Mesenteric fat pad (tissue), 1 donor: ENCODE data around the gene DMXL1. TPM values are rescaled to one million over a fixed set of nuclear protein-coding genes. Genes with fewer than 3 reads are reported as not detected.
A peak's percentile ranks its signal among the peaks of the same experiment; 100 is the strongest.
"Not testable (repeated sequence)": the region's sequence is repeated elsewhere in the genome, so short reads cannot be mapped to it uniquely, and the experiment has no call there.

Experiments used
- DNase-seq: peaks from one replicate; pipeline ENCODE4 v3.0.0-alpha.2; 2020; ENCODE audit warnings: low spot score
- total RNA-seq: library from RNA; stranded (reverse); fragmentation: NEBNext Ultra II Directional; extraction: Animal tissue kit (Norgen Biotek cat#: 25700); gene quantifications from one replicate; pipeline ENCODE4 v1.2.1, GENCODE V29; 2021
- donor health status: DM: yes; HTN: yes; CAD: no.

Gene DMXL1
- total RNA-seq, 1 donor from 2014 or later = 57.0 TPM

DNA sequence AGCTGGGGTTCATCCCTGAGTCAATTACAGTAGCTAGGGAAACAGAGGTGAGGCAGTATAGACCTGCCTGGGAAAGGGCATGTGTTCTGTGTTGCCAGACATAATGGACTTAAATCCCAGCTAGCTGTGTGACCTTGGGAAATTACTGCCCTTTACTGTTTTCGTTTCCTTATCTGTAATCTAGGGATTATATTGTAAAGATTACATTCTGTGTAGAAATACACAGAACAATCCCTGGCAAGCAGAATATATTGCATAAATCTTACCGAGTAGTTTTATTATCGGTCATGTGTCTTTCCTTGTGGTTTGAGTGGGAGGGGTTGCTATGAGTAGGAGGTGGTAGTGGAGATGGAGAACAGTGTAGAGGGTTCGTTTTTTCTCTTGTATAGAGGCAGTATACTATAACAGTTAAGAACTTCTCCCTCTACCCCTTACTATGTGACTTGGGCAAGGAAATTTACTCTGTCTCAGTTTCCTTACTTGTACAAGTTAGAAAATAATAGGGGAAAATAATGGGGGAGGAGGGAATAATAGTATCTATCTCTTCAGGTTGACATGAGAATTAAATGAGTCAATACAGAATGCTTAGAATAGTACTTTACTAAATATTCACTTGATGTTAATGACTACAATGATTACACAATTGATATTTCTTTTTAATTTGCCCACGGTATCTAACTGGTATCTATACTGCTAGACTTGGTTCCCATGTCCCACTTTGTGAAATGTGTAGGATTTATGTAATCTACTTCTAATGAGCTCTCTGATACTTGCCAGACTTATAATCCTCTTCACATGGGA is 7.1 kb upstream of the DMXL1 start:
- no peak for DNase-seq

DNA sequence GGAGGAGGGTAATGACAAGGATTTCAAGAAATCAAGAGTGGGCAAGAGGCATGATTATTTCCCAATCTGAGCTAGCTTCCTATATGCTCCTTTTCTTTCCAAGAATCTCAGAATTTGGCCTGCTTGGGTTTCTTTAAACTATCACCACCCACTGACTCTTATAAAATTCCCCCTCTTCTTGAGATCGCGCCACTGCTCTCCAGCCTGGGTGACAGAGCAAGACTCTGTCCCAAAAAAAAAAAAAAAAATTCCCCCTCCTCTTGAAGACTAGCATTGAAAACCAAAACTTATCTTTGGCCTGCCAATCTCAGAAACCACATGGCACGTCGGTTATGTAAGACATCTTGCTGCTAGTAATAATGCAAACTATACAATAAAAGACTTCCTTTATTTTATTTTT is 3.4 kb upstream of the DMXL1 start:
- DNase-seq = no peak

DNA sequence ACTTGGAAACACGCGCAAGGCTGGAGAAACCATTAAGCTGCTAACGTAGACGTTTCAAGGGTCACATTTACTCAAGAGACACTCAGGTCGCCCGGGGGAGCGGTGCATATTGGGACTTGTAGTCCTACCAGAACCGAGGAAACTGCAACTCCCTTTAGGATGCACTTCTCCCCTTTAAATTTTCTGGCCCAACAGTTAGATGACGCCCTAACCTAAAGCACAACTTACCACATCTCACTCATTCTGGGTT is 384 bp upstream of the DMXL1 start:
- peak; percentile 92 for DNase-seq

DNA sequence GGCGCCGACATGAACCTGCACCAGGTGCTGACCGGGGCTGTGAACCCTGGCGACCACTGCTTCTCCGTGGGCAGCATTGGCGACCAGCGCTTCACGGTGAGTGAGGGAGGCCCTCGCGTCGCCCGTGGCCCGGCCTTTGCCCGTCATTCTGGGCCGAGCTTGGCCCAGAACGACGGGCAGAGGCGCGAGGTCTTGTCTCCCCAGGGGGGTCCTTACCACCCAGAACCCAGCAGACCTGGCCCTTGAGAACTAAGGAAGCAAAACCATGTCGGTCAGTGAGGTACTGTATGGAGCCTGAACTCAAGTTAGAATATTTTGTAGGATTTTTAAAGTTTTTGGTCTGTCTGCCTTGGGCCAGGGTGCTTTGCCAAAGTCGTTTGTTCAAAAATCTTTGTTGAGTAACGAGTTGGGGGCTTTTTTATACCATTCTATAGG is 691 bp downstream of the DMXL1 start:
- DNase-seq = no peak

DNA sequence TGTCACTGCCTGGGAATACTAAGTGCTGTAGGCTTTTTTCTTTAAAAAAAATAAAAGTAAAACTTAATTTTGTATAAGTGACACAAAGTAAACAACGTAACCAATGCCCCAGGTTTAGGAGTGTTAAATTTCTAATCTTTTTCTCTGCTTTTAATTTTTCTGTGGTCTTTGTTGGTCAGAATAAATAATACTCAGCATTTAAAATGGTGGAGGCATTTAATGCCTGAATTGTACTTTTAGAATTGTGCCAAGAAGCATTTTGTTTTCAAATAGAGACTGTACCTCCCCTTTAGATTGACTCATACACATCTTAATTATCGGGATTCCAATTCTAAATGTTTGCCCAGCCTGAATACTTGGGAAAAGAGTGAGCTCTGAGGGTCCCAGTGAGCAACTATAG is 1.6 kb downstream of the DMXL1 start:
- no peak for DNase-seq

DNA sequence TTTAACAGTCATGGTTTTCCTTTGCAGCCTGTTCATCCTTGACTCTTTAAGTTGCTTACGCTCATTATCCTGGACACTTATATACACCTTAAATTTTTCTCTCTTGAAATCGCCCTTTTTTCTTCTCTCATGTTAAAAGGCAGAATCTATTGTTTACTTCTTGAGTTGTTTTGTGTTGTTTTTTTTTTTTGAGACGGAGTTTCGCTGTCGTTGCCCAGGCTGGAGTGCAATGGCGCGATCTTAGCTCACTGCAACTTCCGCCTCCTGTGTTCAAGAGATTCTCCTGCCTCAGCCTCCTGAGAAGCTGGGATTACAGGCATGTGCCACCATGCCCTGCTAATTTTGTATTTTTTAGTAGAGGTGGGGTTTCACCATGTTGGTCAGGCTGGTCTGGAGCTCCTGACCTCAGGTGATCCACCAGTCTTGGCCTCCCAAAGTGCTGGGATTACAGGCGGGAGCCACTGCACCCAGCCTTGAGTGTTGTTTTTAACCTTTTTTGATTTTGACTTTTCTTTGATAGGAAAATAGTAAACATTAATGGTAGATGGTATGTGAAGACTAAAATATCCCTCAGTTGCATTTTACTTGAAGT is 3.0 kb downstream of the DMXL1 start:
- DNase-seq = not testable (repeated sequence)

DNA sequence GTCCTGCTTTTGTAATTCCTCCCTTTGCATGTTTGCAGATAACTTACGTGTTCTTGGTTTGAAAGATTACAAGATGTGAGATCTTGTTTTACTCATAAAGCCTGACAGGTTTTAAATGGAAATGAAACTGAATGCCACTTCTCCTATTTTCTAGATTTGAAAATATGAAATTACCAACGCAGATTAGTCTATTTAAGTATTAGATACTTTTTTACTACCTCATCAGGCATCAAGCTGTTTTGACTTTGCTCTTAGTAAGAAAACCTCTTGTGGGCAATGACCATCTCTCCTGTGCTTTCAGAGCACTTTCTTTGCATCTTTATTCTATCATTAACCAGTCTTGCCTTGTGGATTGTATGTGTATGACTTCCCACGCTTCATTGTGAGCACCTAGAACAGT is 3.5 kb downstream of the DMXL1 start:
- no peak for DNase-seq

DNA sequence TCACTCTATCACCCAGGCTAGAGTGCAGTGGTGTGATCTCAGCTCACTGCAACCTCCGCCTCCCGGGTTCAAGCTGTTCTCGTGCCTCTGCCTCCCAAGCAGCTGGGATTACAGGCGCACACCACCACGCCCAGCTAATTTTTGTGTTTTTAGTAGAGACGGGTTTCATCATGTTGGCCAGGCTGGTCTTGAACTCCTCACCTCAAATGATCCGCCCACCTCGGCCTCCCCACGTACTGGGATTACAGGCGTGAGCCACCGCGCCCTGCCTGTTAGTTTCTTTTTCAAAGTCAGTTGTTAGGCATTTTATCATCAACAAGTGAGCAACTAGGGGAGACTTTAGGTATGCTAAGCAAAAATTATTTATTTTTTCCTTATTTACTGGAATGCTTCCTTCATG is 4.4 kb downstream of the DMXL1 start:
- not testable (repeated sequence) for DNase-seq

DNA sequence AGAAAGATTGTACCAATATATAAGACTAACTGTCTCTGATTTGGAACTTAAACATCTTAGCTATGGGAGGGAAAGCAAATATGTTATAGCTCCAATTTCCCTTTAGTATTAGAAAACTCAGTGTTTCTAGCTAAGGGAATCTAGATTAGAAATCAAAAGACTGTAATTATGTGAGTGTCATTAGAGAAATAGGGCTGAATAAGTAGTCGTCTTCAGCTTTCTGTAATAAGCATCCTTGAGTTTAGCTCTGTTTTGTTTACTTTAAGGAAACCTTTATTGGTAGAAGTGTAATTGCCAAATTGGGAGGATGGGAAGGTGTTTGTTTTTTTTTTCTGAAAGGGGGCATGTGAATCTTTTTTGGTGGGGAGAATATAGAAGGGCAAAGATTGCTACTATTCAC is 5.2 kb downstream of the DMXL1 start:
- DNase-seq = no peak

DNA sequence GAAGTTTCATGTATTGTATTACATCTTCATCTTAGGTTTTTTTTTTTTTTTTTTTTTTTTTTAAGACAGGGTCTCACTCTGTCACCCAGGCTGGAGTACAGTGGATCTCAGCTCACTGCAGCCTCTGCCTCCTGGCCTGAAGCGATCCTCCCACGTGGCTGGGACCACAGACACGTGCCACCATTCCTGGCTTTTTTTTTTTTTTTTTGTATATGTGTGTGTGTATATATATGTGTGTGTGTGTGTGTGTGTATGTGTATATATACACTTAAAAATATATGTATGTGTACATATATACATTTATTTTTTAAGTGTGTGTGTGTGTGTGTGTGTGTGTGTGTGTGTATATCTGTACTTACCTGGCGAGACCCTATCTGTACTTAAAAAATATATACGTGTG is 6.6 kb downstream of the DMXL1 start:
- no peak for DNase-seq

DNA sequence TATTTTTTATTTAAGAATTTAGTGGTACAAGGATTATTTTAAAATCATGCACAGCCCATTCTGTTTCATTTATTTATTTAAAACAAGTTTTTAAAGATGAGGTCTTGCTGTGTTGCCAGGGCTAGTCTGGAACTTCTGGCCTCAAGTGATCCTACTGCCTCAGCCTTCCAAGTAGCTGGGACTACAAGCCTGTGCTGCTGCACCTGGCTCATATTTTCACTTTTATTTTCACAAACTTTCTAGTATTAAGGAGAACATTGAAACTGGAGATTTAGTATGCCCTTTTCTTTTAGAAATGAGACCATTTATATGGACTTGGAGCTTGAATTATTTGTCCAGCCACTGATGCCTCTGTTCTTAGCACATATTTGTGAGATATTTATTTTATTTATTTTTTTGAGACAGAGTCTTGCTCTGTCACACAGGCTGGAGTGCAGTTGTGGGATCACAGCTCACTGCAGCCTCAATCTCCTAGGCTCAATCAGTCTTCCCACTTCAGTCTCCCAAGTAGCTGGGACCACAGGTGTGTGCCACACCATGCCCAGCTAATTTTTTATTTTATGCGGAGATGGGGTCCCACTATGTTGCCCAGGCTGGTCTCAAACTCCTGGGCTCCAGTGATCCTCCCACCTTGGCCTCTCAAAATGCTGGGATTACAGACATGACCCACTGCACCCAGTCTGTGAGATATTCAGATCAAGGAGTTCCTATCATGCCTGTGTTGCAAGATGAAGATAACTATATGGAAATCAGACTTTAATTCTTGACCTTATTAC is 7.4 kb downstream of the DMXL1 start:
- DNase-seq = no peak

DNA sequence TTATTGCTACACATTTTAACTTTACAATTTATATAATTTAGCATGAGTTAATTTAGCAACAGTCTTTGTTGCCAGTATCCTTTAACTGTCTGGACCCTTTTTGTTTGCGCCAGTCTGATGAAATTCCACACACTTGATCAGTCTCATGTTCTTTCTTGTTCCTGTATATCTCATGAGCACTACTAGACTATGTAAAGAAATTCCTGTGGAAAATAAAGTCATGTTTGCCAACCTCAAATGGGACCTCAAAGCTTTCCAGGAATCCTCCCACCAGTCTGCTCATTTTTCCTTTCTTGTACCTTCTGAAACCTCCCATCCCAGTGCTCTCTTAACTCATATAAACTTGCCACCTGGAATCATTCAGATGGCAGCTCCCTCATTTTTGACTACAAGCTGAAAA is 8.0 kb downstream of the DMXL1 start:
- no peak for DNase-seq

DNA sequence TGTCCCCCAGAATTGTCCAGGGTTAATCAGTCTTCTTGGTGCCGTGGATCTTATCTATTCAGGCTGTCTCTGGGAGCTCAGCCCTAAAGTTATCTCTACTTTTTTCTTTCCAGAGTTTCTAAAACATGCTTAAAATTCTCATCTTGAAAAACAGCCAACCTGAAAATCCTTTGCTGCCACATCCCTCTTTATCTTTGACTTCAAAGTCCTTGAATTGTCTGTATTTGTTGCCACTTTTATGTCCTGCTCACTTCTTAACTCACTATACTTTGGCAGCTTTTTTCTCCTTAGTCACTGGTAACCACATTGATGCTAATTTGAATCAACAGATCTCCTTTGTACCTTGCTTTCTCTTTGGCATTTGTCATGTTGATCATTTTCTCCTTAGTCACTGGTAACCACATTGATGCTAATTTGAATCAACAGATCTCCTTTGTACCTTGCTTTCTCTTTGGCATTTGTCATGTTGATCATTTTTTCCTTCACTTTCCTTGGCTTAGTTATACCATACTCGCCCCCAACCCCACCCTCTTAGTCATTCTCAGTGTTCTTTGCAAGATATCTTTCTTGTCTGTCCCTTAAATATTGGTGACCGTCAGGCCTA is 8.5 kb downstream of the DMXL1 start:
- no peak for DNase-seq

DNA sequence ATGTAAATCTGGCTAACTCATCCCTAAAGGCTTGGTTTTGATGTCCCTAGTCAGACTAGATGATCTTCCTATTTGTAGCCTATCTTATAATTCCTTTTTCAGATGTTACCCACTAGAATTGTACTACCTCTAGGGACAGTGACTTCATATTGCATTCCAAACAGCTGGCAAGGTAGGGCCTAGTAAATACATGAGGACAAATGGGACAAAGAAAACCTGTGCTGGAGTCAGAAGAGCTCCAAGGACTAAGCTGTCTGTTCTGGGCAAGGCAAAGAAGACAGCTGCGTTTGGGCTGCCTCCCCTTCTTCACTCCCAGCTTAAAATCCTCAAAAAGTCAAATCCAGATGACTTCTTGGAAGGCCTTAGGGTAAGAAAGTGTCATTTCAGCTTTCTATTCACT is 10.0 kb downstream of the DMXL1 start:
- no peak for DNase-seq

DNA sequence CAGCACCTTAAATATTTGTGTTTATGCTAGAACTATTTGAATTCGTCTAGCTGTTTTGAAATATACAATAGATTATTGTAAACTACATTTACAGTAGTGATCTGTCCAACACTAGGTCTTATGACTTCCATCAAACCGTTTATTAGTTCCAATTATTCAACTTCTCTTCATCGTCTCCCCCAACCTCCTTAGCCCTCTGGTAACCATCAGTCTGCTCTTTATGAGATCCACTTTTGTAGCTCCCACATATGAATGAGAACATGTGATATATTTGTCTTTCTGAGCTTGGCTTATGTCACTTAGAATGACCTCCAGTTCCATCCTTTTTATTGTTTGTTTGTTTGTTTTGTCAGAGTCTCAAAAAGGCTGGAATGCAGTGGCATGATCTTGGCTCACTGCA is 11.8 kb downstream of the DMXL1 start:
- DNase-seq = no peak

DNA sequence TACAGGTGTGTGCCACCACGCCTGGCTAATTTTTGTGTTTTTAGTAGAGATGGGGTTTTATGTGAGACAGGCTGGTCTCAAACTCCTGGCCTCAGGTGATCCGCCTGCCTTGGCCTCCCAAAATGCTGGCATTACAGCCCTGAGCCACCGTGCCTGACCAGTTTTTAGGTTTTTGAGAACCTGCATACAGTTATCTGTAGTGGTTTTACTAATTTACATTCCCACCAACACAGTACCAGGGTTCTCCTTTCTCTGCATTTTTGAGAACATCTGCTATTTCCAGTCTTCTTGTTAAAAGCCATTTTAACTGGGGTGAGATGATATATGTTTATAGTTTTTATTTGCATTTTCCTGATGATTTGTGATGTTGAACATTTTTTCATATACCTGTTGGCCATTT is 12.8 kb downstream of the DMXL1 start:
- DNase-seq = no peak

DNA sequence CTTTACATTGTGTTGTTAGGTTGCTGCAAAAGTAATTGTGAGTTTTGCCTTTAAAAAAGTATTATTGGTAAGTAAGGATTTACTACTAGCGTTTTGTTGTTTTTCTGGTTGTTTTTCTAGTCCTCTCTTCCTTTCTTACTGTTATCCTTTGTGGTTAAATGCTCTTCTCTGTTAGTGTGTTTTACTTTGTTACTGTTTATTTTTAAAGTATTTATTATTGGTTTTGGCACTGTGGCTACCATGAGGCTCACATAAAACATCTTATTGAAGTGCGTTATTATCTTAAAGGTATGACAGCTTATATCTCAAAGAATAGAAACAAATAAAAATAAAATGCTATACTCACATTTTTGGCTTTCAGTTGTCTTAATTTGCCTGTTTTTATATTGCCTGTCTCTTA is 17.6 kb downstream of the DMXL1 start:
- DNase-seq = no peak

DNA sequence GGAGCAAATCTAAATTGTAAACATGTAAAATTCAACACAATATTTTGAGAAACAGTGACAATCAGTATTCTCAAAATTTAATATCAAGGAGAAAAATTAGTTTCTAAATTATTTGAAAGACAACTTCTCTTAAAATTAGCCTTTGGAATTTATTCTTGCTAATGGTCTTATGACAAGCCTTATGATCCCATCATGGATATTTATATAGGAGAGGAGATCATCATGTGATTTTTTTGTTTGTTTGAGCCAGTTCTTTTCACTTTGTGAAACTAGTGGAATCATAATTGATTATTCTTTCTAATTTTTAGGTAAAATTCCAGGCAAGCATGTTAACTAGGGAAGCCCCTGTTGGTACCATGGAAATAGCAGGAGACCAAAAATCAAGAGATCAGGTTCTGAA is 24.7 kb downstream of the DMXL1 start:
- DNase-seq = no peak

DNA sequence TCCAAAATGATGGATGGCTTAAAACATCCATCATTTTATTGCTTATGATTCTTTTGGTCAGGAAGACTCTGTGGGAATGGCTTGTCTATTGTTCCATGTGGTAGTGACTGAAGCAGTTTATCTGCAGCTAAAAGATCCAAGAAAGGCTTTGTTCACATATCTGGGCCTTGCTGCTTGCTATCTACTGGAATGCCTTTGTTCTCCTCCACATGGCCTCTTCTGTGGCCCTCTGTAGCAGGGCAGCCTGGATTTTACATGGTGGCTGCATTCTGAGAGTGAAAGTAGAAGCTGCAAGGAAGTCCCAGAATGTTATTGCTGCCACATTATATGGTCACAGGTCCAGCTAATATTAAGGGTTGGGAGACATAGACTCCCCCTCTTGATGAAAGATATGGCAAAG is 35.1 kb downstream of the DMXL1 start:
- DNase-seq = no peak

DNA sequence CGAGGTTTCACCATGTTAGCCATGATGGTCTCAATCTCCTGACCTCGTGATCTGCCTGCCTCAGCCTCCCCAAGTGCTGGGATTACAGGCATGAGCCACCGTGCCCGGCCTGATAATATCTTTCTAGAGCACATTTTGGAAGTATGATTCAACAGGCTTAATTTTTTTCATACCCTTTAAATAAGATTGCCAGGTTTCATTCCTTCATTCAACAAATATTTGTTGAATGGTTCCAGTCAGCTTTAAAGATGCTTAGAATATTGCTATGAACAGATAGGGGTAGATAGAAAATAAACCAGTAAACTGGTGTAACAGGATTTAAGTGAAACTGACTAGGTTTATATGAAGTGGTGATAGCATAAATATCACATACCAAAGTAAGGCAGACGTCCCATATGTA is 41.3 kb downstream of the DMXL1 start:
- DNase-seq = no peak

DNA sequence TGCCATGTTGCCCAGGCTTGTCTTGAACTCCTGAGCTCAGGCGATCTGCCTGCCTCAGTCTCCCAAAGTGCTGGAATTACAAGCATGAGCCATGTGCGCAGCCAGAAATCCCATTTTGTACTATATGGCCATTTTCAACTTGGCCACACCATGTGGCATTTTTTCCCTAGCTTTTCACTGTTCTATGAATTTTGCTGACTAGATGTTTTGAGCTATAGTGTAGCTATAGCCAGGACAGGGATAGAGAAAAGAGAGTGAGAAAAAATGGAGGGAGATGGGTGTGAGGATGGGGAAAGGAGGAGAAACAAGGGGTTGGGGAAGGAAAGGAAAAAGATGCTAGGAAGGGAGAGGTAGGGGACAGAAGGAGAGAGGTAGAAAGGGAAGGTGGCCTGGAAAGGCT is 46.4 kb downstream of the DMXL1 start:
- DNase-seq = no peak

DNA sequence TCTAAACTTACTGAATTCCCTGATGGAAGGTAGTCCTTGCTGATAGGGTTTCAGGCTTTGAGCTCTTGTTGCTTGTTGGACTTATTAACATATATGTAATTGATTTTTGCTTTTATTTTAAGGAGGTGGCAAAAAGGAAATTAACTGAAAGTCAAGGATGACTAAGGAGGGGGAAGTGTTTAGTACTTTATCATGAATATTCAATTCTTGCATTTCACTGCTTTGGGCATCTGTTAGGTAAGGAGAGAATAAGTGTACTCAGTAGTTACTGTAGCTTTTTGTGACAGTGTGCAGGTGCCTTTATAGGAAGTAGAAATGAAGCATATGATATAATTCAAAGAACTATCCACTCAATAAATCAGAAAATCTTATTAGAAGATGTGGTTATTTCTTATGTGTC is 47.1 kb downstream of the DMXL1 start:
- no peak for DNase-seq
